NCI-H146 (cell line): ENCODE measurements around the gene CLCN1.

Experiments
- DNase-seq: peaks from one replicate; lab custom pipeline; 2025; lab: John Stamatoyannopoulos, UW

Gene CLCN1

GRCh38 chr7:143295870-143296269 is 20.0 kb upstream of the CLCN1 start:
- DNase-seq: no peak

- DNase-seq: no peak
These were observed 19.2 kb upstream of the CLCN1 start for GRCh38 chr7:143296686-143297085.

- DNase-seq: no peak
These were observed 16.6 kb upstream of the CLCN1 start for GRCh38 chr7:143299346-143299745.

GRCh38 chr7:143299840-143300239 is 16.1 kb upstream of the CLCN1 start:
- peak; percentile 24 for DNase-seq

GRCh38 chr7:143300959-143301935 is 14.7 kb upstream of the CLCN1 start:
- DNase-seq: no peak

GRCh38 chr7:143303733-143304132 is 12.2 kb upstream of the CLCN1 start:
- no peak for DNase-seq

GRCh38 chr7:143304938-143305337 is 11.0 kb upstream of the CLCN1 start:
- no peak for DNase-seq

- no peak for DNase-seq
These were observed 10.4 kb upstream of the CLCN1 start for GRCh38 chr7:143305423-143306070.

GRCh38 chr7:143308632-143309031 is 7.3 kb upstream of the CLCN1 start:
- no peak for DNase-seq

GRCh38 chr7:143314127-143314526 is 1.8 kb upstream of the CLCN1 start:
- no peak for DNase-seq

GRCh38 chr7:143316492-143316891 is 581 bp downstream of the CLCN1 start:
- DNase-seq: no peak

GRCh38 chr7:143318661-143319060 is 2.8 kb downstream of the CLCN1 start:
- no peak for DNase-seq

GRCh38 chr7:143320620-143321019 is 4.7 kb downstream of the CLCN1 start:
- DNase-seq: no peak

- DNase-seq: no peak
These were observed 5.3 kb downstream of the CLCN1 start for GRCh38 chr7:143321242-143321641.

GRCh38 chr7:143321734-143322133 is 5.8 kb downstream of the CLCN1 start:
- no peak for DNase-seq

GRCh38 chr7:143322760-143323633 is 7.1 kb downstream of the CLCN1 start:
- no peak for DNase-seq

- DNase-seq: no peak
These were observed 7.7 kb downstream of the CLCN1 start for GRCh38 chr7:143323653-143324052.

- DNase-seq: no peak
These were observed 9.3 kb downstream of the CLCN1 start for GRCh38 chr7:143325240-143325639.

- no peak for DNase-seq
These were observed 12.0 kb downstream of the CLCN1 start for GRCh38 chr7:143327903-143328302.

- DNase-seq: no peak
These were observed 13.7 kb downstream of the CLCN1 start for GRCh38 chr7:143329471-143330170.

GRCh38 chr7:143331179-143331801 is 15.4 kb downstream of the CLCN1 start:
- DNase-seq: no peak
